ENCODE measurements around the gene MORN1.

The MORN1 gene

DNA sequence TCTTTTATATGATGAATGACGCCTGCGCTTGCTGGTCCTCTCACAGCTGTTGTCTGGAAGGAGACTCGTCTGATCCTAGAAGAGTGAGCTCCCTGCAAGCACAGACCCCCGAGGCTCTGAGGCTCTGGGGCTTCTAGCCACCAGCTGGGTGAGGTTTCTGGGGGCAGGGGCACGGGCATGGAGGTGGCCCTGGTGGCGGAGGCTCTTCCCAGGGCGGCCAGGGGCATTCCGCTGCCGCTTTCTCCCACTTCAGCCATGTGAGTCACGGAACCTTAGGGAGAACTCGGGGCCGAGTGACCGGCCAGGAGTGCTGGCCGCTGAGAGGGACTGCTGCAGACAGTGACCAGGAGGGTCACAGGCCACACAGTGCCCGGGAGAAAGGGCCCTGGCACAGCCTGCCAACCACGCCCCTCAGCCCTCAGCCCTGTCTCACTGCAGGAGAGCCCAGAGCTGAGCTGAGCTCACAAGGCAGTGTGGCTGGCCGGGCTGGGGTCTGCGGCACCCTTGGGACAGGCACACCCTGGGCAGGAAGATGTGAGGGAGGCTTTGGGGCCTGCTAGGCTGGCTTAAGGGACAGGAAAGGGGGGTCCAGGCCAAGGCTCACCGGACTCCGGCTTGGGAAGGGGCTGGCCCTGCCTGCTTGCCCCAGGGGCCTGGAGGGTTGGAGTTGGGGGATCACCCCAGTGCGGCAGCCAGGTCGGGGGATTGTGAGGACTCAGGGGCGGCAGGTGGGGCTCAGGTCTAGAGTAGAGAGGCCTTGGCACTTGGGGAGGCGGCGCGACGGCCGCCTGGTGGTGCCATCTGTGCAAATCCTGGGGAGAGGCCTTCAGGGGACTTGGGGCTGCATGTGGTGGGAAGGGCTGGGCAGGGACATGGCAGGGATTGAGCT lies 35.7 kb downstream of the MORN1 start:
- TF ChIP-seq, protein P1, sequence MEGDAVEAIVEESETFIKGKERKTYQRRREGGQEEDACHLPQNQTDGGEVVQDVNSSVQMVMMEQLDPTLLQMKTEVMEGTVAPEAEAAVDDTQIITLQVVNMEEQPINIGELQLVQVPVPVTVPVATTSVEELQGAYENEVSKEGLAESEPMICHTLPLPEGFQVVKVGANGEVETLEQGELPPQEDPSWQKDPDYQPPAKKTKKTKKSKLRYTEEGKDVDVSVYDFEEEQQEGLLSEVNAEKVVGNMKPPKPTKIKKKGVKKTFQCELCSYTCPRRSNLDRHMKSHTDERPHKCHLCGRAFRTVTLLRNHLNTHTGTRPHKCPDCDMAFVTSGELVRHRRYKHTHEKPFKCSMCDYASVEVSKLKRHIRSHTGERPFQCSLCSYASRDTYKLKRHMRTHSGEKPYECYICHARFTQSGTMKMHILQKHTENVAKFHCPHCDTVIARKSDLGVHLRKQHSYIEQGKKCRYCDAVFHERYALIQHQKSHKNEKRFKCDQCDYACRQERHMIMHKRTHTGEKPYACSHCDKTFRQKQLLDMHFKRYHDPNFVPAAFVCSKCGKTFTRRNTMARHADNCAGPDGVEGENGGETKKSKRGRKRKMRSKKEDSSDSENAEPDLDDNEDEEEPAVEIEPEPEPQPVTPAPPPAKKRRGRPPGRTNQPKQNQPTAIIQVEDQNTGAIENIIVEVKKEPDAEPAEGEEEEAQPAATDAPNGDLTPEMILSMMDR (IDR thresholded peaks at IDR 0.05; ENCODE audit: insufficient read depth, low read depth, low read length, missing control alignments): no peak
- no peak for DNase-seq (ENCODE audit: low read depth)
- no peak overlapping the region for H3K4me3 ChIP-seq (ENCODE audit: low read depth, low read length)

DNA sequence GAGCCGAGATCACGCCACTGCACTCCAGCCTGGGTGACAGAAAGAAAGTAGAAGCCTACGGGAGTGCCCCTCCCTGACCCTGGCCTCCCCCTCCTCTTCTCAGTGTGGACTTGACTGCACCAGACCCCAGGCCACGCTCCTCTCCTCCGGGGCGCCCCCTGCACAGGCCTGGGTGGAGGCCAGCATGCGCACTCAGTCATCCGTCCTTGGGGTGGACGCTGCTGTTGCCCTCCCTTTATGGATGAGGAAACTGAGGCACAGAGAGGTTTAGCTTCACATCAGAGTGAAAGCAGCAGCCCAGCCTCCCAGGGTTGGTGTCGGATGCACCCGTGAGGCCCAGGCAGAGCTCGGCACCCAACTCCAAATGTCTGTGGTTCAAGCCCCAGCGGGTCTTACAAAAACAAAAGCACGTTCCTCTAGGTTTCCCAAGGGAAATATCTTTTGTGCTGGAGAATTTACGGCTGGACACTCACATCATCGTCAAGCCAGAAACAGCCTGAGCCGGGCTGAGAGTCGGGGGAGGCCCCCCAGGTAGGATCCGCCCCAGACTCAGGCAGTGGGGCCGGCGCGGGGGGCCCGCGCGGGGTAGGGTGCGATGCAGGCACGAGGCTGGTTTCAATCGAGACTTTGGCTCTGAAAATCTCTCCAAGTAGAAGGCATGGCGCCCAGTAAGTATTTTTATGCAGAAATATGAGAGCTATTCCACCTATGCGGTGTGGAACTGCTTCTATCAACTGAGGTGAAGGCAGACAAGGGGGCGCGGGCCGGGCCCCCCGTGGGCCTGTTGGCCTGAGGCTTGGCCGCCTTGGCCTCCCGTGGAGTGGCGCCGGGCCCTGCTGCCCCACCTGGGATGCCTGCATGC lies 36.6 kb downstream of the MORN1 start:
- H3K4me3 ChIP-seq (ENCODE audit: low read depth, low read length): no peak overlapping the region
- no peak for DNase-seq (ENCODE audit: low read depth)
- TF ChIP-seq, protein P1 (IDR thresholded peaks at IDR 0.05; ENCODE audit: insufficient read depth, low read depth, low read length, missing control alignments): no peak

DNA sequence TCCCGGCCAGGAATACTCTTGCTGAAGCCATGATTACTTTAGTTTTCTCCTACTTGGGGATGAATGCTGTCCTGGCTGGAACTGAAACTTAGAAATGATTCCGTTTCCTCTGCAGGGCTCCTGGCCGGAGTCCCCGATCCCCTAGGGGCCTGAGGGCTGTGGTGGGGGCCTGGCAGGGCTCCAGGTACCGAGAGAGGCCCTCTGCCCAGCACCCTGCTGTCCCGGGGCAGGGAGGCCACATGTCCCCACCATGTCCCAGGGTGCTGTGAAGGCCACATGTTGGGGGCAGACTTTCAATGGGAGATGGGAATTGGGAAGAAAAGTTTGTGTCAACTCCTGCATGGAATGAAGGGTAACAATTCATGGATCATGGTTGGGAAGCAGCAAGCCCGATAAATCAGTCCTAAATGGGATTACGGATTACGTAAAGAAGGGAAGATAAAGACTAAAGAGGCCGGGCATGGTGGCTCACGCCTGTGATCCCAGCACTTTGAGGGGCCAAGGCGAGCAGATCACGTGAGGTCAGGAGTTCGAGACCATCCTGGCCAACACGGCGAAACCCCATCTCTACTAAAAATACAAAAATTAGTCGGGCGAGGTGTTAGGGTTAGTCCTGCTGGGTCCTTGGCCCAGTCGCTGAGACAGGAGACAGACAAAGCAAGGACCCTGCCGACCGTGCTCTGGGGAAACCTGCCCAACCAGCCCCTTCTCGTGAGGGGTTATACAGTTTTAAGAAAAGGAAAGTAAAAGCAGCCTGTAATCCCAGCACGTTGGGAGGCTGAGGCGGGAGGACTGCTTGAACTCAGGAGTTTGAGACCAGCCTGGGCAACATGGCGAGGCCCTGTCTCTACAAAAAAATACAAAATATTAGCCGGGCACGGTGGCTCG lies 37.6 kb downstream of the MORN1 start:
- TF ChIP-seq, protein P1 (IDR thresholded peaks at IDR 0.05; ENCODE audit: insufficient read depth, low read depth, low read length, missing control alignments): no peak
- no peak for DNase-seq (ENCODE audit: low read depth)
- H3K4me3 ChIP-seq (ENCODE audit: low read depth, low read length): no peak overlapping the region

GRCh38 chr1:2352897-2353550 lies 38.3 kb downstream of the MORN1 start:
- DNase-seq (ENCODE audit: low read depth): no peak
- no peak overlapping the region for H3K4me3 ChIP-seq (ENCODE audit: low read depth, low read length)
- TF ChIP-seq, protein P1 (IDR thresholded peaks at IDR 0.05; ENCODE audit: insufficient read depth, low read depth, low read length, missing control alignments): no peak

DNA sequence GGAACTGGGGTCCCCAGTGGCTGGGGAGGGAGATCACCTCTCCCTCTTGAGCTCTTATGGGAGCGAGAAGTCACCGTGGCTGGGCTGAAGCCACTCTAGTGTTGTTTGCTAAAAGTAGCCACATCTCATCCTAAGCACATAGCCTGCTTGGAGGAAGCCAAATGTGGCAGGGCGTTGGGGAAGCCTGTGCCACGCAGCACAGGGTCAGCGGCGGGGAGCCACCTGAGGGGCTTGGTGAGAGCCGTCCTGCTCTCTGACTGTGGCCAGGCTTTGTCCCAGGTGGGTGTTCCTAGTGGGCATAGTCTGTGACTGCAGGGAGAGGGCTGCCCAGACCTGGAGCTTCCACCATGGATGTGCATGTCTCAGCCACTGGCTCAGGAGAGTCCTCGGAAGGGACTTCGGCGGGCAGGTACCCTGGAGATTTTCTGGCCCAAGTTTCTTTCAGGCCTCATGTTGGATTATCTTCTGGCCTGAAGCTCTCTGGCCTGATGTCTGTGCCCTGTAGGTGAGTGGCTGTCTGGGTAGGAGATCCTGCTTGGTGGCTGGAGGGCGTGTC lies 38.9 kb downstream of the MORN1 start:
- DNase-seq (ENCODE audit: low read depth): no peak
- no peak overlapping the region for H3K4me3 ChIP-seq (ENCODE audit: low read depth, low read length)
- TF ChIP-seq, protein P1 (IDR thresholded peaks at IDR 0.05; ENCODE audit: insufficient read depth, low read depth, low read length, missing control alignments): no peak

GRCh38 chr1:2351723-2352122 lies 39.6 kb downstream of the MORN1 start:
- TF ChIP-seq, protein P1 (IDR thresholded peaks at IDR 0.05; ENCODE audit: insufficient read depth, low read depth, low read length, missing control alignments): no peak
- H3K4me3 ChIP-seq (ENCODE audit: low read depth, low read length): no peak overlapping the region
- no peak for DNase-seq (ENCODE audit: low read depth)
